ENCODE measurements around the gene TIGD3. TPM values are rescaled to one million over a fixed set of nuclear protein-coding genes. Genes with fewer than 3 reads are reported as not detected.

TIGD3 gene
- total RNA-seq, 1 donor from 2014 or later: 0.34 TPM

GRCh38 chr11:65402790-65403189 is 48.2 kb downstream of the TIGD3 start:
- intact Hi-C loops (cut with micrococcal nuclease): no loop called here

GRCh38 chr11:65403607-65404121 is 49.1 kb downstream of the TIGD3 start:
- intact Hi-C loops (cut with micrococcal nuclease): no loop called here

- intact Hi-C loops (cut with micrococcal nuclease): no loop called here
Observed at GRCh38 chr11:65404210-65404609, 49.7 kb downstream of the TIGD3 start.

- intact Hi-C loops (cut with micrococcal nuclease): no loop called here
Observed at GRCh38 chr11:65404638-65405339, 50.2 kb downstream of the TIGD3 start.

Other genes with a start within 250 kb of the TIGD3 start
- gene TM7SF2, start 242.9 kb upstream of the TIGD3 start, total RNA-seq: 19.7 and 25.4 TPM in 2 replicates
- gene ZNHIT2, start 237.1 kb upstream of the TIGD3 start, total RNA-seq: 11.5 and 11.9 TPM in 2 replicates
- 978 and 991 TPM in 2 replicates for gene FAU, start 232.6 kb upstream of the TIGD3 start, total RNA-seq
- gene MRPL49, start 232.4 kb upstream of the TIGD3 start, total RNA-seq: 50.1 and 57.6 TPM in 2 replicates
- gene SYVN1, start 220.2 kb upstream of the TIGD3 start, total RNA-seq: 53.2 and 67.2 TPM in 2 replicates
- gene SPDYC, start 184.5 kb upstream of the TIGD3 start, total RNA-seq: not detected in 2 replicates
- 191 TPM in 2 replicates for gene CAPN1, start 172.8 kb upstream of the TIGD3 start, total RNA-seq
- 51.9 and 53.2 TPM in 2 replicates for gene POLA2, start 92.8 kb upstream of the TIGD3 start, total RNA-seq
- gene CDC42EP2, start 39.9 kb upstream of the TIGD3 start, total RNA-seq: 1.1 and 1.6 TPM in 2 replicates
- 80.9 and 83.2 TPM in 2 replicates for gene DPF2, start 20.9 kb upstream of the TIGD3 start, total RNA-seq
- 26.0 and 26.8 TPM in 2 replicates for gene SLC25A45, start 27.9 kb downstream of the TIGD3 start, total RNA-seq
- gene FRMD8, start 31.9 kb downstream of the TIGD3 start, total RNA-seq: 57.5 and 61.6 TPM in 2 replicates
- gene NEAT1, start 68.0 kb downstream of the TIGD3 start, total RNA-seq: 1,002 TPM in 2 replicates
- 8,633 and 8,695 TPM in 2 replicates for gene MALAT1, start 144.3 kb downstream of the TIGD3 start, total RNA-seq
- gene SCYL1, start 170.3 kb downstream of the TIGD3 start, total RNA-seq: 82.4 and 84.4 TPM in 2 replicates
- gene LTBP3, start 203.6 kb downstream of the TIGD3 start, total RNA-seq: 99.6 and 106 TPM in 2 replicates
- gene ZNRD2, start 215.7 kb downstream of the TIGD3 start, total RNA-seq: 43.6 and 48.5 TPM in 2 replicates
- 58.1 and 58.2 TPM in 2 replicates for gene FAM89B, start 217.8 kb downstream of the TIGD3 start, total RNA-seq
- gene EHBP1L1, start 221.3 kb downstream of the TIGD3 start, total RNA-seq: 122 and 128 TPM in 2 replicates
- 1.9 and 2.2 TPM in 2 replicates for gene KCNK7, start 241.0 kb downstream of the TIGD3 start, total RNA-seq

Data from T-helper 1 cell treated with Interleukin-12 subunit alpha and Interleukin-12 subunit beta and Interleukin-4 antibody, amounts not matched to agents 30 ng/mL and 1 ng/mL, for 36 hours (primary cell).